HepG2 (cell line): Measurements from ENCODE around the gene LGALS3. TPM values are rescaled to one million over a fixed set of nuclear protein-coding genes. Genes with fewer than 3 reads are reported as not detected.

Experiments used
- CBX2 ChIP-seq, 2 experiments: fragments of 200-600 bp in 1 of 2; sonication (generic); formaldehyde crosslinking in 1 of 2; IDR thresholded peaks; 2 replicates each; pipeline versions ENCODE4 v1.7.0 to v1.8.1; 2018 to 2022; ENCODE audit warnings: low read depth in 2 of 2, low read length in 1 of 2, mild to moderate bottlenecking in 1 of 2, missing genetic modification reagents in 1 of 2
- NFE2L1 ChIP-seq: sonication (generic); formaldehyde crosslinking; IDR thresholded peaks from 2 replicates; pipeline ENCODE4 v1.4.0; 2020; ENCODE audit warnings: missing genetic modification reagents, mild to moderate bottlenecking, borderline replicate concordance
- RFX1 ChIP-seq: fragments of 450-650 bp; IDR thresholded peaks from 2 replicates; pipeline ENCODE4 v1.6.1; 2017
- RFX3 ChIP-seq: IDR thresholded peaks from 2 replicates; pipeline ENCODE4 v1.6.1; 2016; ENCODE audit warnings: missing biosample characterization, missing genetic modification reagents
- SMAD9 ChIP-seq: sonication (generic); formaldehyde crosslinking; IDR thresholded peaks from 2 replicates; pipeline ENCODE4 v1.5.1; 2020; ENCODE audit warnings: mild to moderate bottlenecking, missing genetic modification reagents
- TARDBP ChIP-seq: sonication (generic); formaldehyde crosslinking; IDR thresholded peaks from 2 replicates; pipeline ENCODE4 v1.8.0; 2022; ENCODE audit warnings: mild to moderate bottlenecking, missing genetic modification reagents
- ZFP41 ChIP-seq: sonication (generic); formaldehyde crosslinking; IDR thresholded peaks from 2 replicates; pipeline ENCODE4 v1.4.0; 2020; ENCODE audit warnings: mild to moderate bottlenecking, missing genetic modification reagents, borderline replicate concordance
- ZNF354B ChIP-seq: sonication (generic); formaldehyde crosslinking; IDR thresholded peaks from 2 replicates; pipeline ENCODE4 v1.8.0; 2022; ENCODE audit warnings: mild to moderate bottlenecking, missing genetic modification reagents
- ZNF781 ChIP-seq: sonication (generic); formaldehyde crosslinking; IDR thresholded peaks from 2 replicates; pipeline ENCODE4 v1.5.1; 2020; ENCODE audit warnings: borderline replicate concordance, mild to moderate bottlenecking, missing genetic modification reagents; ENCODE audit errors: not compliant biosample characterization
- ZNF878 ChIP-seq: sonication (generic); formaldehyde crosslinking; IDR thresholded peaks from 2 replicates; pipeline ENCODE4 v1.8.1; 2023; ENCODE audit warnings: mild to moderate bottlenecking, missing genetic modification reagents, moderate library complexity
- polyA plus RNA-seq, 8 experiments: library from polyadenylated mRNA; depleted of rRNA in 3 of 8; stranded (reverse) in 7 of 8; unstranded in 1 of 8; fragments of >200 nt; fragmentation: Illumina TruSeq in 4 of 8; extraction: Trizol in 4 of 8; gene quantifications; 2 replicates each; pipeline versions ENCODE4 v1.2.1 to v1.2.3, GENCODE V29; 2011 to 2016; ENCODE audit warnings: low read depth in 4 of 8, missing spikeins in 1 of 8, mixed read lengths in 1 of 8; ENCODE audit not compliant: insufficient read depth in 1 of 8
- total RNA-seq, 5 experiments: library from RNA; depleted of rRNA; stranded (reverse); fragments of >200 nt; fragmentation: Illumina TruSeq; extraction: Trizol; gene quantifications; 2 replicates each; pipeline ENCODE4 v1.2.3, GENCODE V29; 2016; ENCODE audit warnings: low read depth in 1 of 5
- TF ChIP-seq, protein P1 (sequence below): sonication (generic); formaldehyde crosslinking; IDR thresholded peaks from 2 replicates; pipeline ENCODE4 v1.5.0; 2020; ENCODE audit warnings: missing genetic modification reagents
- TF ChIP-seq, protein P2 (sequence below): sonication (generic); formaldehyde crosslinking; IDR thresholded peaks from 2 replicates; pipeline ENCODE4 v1.4.0; 2020; ENCODE audit warnings: missing genetic modification reagents
- TF ChIP-seq, protein P3 (sequence below): sonication (generic); formaldehyde crosslinking; IDR thresholded peaks from one replicate; pipeline ENCODE4 v1.5.1; 2020; ENCODE audit warnings: mild to moderate bottlenecking, missing genetic modification reagents; ENCODE audit errors: not compliant biosample characterization
- TF ChIP-seq, protein P4 (sequence below): sonication (generic); formaldehyde crosslinking; conservative IDR thresholded peaks from 2 replicates; pipeline ENCODE4 v1.4.0; 2020; ENCODE audit warnings: missing genetic modification reagents

The LGALS3 gene
- total and polyA plus RNA-seq, 2 of the 13 experiments (the other 11 are each of a cell fraction or from before 2014, with no cell fraction given) = 5.0 to 97.4 TPM

DNA sequence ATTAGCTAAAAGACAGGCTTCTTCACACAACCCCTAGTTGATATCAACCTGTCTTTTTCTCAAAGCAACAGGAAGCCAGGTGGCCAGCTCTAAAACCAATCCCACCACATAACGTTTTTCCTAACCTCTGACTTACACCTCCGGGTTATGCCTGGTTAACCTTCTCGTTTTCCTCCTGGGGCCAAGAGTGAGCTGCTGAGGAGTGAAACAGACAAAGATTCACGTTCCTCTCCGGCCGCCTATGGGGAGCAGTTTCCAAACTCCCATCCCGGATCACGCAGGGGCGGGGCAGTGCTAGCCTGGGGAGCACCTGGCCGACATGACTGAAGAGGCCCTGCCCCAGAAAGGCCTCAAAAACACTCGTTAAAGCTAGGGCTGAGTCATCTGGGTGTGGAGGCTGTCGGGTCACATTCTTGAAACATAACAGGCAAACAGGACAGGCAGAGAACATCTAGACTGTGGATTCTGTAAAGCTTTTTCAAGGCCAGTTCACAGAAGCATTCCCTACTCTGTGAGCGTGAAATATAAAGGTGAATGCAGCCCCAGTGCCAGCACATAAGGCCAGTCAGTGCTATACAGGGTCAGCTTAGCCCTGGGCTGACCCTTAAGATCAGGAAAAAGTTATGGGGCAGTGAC, 25.9 kb upstream of the LGALS3 start (continued):
- TF ChIP-seq, protein P1, sequence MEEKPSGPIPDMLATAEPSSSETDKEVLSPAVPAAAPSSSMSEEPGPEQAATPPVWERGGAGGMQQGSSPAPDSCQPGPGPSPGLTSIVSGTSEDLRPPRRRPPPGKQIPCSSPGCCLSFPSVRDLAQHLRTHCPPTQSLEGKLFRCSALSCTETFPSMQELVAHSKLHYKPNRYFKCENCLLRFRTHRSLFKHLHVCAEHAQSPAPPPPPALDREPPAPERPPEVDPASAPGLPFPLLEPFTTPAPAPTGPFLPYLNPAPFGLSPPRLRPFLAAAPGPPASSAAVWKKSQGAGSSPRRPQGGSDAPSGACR (CRISPR knock-in tag) = 0 out of 2 replicates have a peak, but pooled peaks have one; percentile 44
- TF ChIP-seq, protein P2, sequence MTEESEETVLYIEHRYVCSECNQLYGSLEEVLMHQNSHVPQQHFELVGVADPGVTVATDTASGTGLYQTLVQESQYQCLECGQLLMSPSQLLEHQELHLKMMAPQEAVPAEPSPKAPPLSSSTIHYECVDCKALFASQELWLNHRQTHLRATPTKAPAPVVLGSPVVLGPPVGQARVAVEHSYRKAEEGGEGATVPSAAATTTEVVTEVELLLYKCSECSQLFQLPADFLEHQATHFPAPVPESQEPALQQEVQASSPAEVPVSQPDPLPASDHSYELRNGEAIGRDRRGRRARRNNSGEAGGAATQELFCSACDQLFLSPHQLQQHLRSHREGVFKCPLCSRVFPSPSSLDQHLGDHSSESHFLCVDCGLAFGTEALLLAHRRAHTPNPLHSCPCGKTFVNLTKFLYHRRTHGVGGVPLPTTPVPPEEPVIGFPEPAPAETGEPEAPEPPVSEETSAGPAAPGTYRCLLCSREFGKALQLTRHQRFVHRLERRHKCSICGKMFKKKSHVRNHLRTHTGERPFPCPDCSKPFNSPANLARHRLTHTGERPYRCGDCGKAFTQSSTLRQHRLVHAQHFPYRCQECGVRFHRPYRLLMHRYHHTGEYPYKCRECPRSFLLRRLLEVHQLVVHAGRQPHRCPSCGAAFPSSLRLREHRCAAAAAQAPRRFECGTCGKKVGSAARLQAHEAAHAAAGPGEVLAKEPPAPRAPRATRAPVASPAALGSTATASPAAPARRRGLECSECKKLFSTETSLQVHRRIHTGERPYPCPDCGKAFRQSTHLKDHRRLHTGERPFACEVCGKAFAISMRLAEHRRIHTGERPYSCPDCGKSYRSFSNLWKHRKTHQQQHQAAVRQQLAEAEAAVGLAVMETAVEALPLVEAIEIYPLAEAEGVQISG (CRISPR knock-in tag) = peak; percentile 69
- TF ChIP-seq ZNF878 (CRISPR knock-in tag) (peak; percentile 95), ZNF354B (CRISPR knock-in tag) (no peak), ZFP41 (no peak), TARDBP (CRISPR knock-in tag) (peak; percentile 73; the same call in 1 of the 2 replicates), RFX3 (CRISPR knock-in tag) (no peak), CBX2 (IDR thresholded peaks at IDR 0.05; ENCODE audit: low read depth, low read length) (no peak), CBX2 (CRISPR knock-in tag; IDR thresholded peaks at IDR 0.05; ENCODE audit: low read depth) (no peak), ZNF781 (CRISPR knock-in tag) (no peak), RFX1 (no peak), NFE2L1 (CRISPR knock-in tag) (peak; percentile 87; the same call in 1 of the 2 replicates), SMAD9 (CRISPR knock-in tag) (0 out of 2 replicates have a peak, but pooled peaks have one; percentile 46)
- TF ChIP-seq, protein P3, sequence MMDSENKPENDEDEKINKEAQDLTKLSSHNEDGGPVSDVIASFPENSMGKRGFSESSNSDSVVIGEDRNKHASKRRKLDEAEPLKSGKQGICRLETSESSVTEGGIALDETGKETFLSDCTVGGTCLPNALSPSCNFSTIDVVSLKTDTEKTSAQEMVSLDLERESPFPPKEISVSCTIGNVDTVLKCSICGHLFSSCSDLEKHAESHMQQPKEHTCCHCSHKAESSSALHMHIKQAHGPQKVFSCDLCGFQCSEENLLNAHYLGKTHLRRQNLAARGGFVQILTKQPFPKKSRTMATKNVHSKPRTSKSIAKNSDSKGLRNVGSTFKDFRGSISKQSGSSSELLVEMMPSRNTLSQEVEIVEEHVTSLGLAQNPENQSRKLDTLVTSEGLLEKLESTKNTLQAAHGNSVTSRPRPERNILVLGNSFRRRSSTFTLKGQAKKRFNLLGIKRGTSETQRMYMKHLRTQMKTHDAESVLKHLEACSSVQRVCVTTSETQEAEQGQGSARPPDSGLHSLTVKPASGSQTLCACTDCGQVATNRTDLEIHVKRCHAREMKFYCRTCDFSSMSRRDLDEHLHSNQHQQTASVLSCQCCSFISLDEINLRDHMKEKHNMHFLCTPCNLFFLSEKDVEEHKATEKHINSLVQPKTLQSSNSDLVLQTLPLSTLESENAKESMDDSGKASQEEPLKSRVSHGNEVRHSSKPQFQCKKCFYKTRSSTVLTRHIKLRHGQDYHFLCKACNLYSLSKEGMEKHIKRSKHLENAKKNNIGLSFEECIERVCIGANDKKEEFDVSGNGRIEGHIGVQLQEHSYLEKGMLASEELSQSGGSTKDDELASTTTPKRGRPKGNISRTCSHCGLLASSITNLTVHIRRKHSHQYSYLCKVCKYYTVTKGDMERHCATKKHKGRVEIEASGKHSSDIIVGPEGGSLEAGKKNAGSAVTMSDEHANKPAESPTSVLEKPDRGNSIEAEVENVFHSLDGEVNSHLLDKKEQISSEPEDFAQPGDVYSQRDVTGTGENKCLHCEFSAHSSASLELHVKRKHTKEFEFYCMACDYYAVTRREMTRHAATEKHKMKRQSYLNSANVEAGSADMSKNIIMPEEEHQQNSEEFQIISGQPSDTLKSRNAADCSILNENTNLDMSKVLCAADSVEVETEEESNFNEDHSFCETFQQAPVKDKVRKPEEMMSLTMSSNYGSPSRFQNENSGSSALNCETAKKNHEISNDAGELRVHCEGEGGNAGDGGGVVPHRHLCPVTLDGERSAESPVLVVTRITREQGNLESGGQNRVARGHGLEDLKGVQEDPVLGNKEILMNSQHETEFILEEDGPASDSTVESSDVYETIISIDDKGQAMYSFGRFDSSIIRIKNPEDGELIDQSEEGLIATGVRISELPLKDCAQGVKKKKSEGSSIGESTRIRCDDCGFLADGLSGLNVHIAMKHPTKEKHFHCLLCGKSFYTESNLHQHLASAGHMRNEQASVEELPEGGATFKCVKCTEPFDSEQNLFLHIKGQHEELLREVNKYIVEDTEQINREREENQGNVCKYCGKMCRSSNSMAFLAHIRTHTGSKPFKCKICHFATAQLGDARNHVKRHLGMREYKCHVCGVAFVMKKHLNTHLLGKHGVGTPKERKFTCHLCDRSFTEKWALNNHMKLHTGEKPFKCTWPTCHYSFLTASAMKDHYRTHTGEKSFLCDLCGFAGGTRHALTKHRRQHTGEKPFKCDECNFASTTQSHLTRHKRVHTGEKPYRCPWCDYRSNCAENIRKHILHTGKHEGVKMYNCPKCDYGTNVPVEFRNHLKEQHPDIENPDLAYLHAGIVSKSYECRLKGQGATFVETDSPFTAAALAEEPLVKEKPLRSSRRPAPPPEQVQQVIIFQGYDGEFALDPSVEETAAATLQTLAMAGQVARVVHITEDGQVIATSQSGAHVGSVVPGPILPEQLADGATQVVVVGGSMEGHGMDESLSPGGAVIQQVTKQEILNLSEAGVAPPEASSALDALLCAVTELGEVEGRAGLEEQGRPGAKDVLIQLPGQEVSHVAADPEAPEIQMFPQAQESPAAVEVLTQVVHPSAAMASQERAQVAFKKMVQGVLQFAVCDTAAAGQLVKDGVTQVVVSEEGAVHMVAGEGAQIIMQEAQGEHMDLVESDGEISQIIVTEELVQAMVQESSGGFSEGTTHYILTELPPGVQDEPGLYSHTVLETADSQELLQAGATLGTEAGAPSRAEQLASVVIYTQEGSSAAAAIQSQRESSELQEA (CRISPR knock-in tag) = peak; percentile 35
- TF ChIP-seq, protein P4, sequence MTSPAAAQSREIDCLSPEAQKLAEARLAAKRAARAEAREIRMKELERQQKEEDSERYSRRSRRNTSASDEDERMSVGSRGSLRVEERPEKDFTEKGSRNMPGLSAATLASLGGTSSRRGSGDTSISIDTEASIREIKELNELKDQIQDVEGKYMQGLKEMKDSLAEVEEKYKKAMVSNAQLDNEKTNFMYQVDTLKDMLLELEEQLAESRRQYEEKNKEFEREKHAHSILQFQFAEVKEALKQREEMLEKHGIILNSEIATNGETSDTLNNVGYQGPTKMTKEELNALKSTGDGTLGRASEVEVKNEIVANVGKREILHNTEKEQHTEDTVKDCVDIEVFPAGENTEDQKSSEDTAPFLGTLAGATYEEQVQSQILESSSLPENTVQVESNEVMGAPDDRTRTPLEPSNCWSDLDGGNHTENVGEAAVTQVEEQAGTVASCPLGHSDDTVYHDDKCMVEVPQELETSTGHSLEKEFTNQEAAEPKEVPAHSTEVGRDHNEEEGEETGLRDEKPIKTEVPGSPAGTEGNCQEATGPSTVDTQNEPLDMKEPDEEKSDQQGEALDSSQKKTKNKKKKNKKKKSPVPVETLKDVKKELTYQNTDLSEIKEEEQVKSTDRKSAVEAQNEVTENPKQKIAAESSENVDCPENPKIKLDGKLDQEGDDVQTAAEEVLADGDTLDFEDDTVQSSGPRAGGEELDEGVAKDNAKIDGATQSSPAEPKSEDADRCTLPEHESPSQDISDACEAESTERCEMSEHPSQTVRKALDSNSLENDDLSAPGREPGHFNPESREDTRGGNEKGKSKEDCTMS (CRISPR knock-in tag) = no peak; the same call in 1 of the 2 replicates
